Measurements from ENCODE around the gene UBL7.
"Not testable (repeated sequence)": the region's sequence is repeated elsewhere in the genome, so short reads cannot be mapped to it uniquely, and the experiment has no call there.

The UBL7 gene

GRCh38 chr15:74463634-74464033 lies 2.7 kb upstream of the UBL7 start:
- DNase-seq = no peak

GRCh38 chr15:74461847-74462511 lies 1.0 kb upstream of the UBL7 start:
- DNase-seq = no peak

- no peak for DNase-seq
Measured at GRCh38 chr15:74460298-74460697, 662 bp downstream of the UBL7 start.

GRCh38 chr15:74459798-74460197 lies 1.2 kb downstream of the UBL7 start:
- not testable (repeated sequence) for DNase-seq

GRCh38 chr15:74458473-74458872 lies 2.5 kb downstream of the UBL7 start:
- no peak for DNase-seq

- not testable (repeated sequence) for DNase-seq
Measured at GRCh38 chr15:74457036-74457435, 3.9 kb downstream of the UBL7 start.

- no peak for DNase-seq
Measured at GRCh38 chr15:74454764-74455500, 6.0 kb downstream of the UBL7 start.

GRCh38 chr15:74453925-74454763 lies 6.8 kb downstream of the UBL7 start:
- DNase-seq = no peak

GRCh38 chr15:74451861-74452835 lies 8.8 kb downstream of the UBL7 start:
- DNase-seq = no peak

- no peak for DNase-seq
Measured at GRCh38 chr15:74451322-74451721, 9.6 kb downstream of the UBL7 start.

- DNase-seq = no peak
Measured at GRCh38 chr15:74449643-74450205, 11.2 kb downstream of the UBL7 start.

- no peak for DNase-seq
Measured at GRCh38 chr15:74449095-74449494, 11.9 kb downstream of the UBL7 start.

- no peak for DNase-seq
Measured at GRCh38 chr15:74445816-74446763, 14.9 kb downstream of the UBL7 start.

GRCh38 chr15:74444106-74445062 lies 16.6 kb downstream of the UBL7 start:
- DNase-seq = no peak

- no peak for DNase-seq
Measured at GRCh38 chr15:74443100-74443909, 17.7 kb downstream of the UBL7 start.

GRCh38 chr15:74442604-74443003 lies 18.4 kb downstream of the UBL7 start:
- no peak for DNase-seq

GRCh38 chr15:74442063-74442462 lies 18.9 kb downstream of the UBL7 start:
- no peak for DNase-seq

- no peak for DNase-seq
Measured at GRCh38 chr15:74441248-74441941, 19.6 kb downstream of the UBL7 start.

All from activated T-cell treated with anti-CD3 and anti-CD28 coated beads, Interleukin-2, amount 50 U/mL, for 1 hour (primary cell).